Activated T-cell treated with anti-CD3 and anti-CD28 coated beads, Interleukin-2, amount 50 U/mL, for 1 hour (primary cell): ENCODE measurements around the gene INPP5K.
A peak's percentile ranks its signal among the peaks of the same experiment; 100 is the strongest.

Experiments
- DNase-seq: peaks from one replicate; pipeline ENCODE4 v3.0.0-alpha.2; 2020

INPP5K gene

GRCh38 chr17:1484676-1485422 lies 31.6 kb downstream of the INPP5K start:
- peak; percentile 63 for DNase-seq

GRCh38 chr17:1484060-1484535 lies 32.3 kb downstream of the INPP5K start:
- no peak for DNase-seq

- no peak for DNase-seq
Measured at GRCh38 chr17:1482680-1483079, 33.7 kb downstream of the INPP5K start.

- DNase-seq = no peak
Measured at GRCh38 chr17:1481736-1482135, 34.7 kb downstream of the INPP5K start.

GRCh38 chr17:1480747-1481465 lies 35.5 kb downstream of the INPP5K start:
- no peak for DNase-seq

- no peak for DNase-seq
Measured at GRCh38 chr17:1478418-1478817, 38.0 kb downstream of the INPP5K start.

GRCh38 chr17:1475321-1475854 lies 41.0 kb downstream of the INPP5K start:
- no peak for DNase-seq

GRCh38 chr17:1474402-1475189 lies 41.8 kb downstream of the INPP5K start:
- DNase-seq = no peak

- no peak for DNase-seq
Measured at GRCh38 chr17:1473841-1474240, 42.6 kb downstream of the INPP5K start.

GRCh38 chr17:1473170-1473569 lies 43.2 kb downstream of the INPP5K start:
- no peak for DNase-seq

- no peak for DNase-seq
Measured at GRCh38 chr17:1471911-1472821, 44.2 kb downstream of the INPP5K start.

GRCh38 chr17:1471490-1471889 lies 44.9 kb downstream of the INPP5K start:
- DNase-seq = no peak

- DNase-seq = no peak
Measured at GRCh38 chr17:1470755-1471462, 45.5 kb downstream of the INPP5K start.

- no peak for DNase-seq
Measured at GRCh38 chr17:1470071-1470754, 46.2 kb downstream of the INPP5K start.

GRCh38 chr17:1469231-1469852 lies 47.1 kb downstream of the INPP5K start:
- no peak for DNase-seq

- DNase-seq = peak; percentile 15
Measured at GRCh38 chr17:1467898-1468492, 48.4 kb downstream of the INPP5K start.

- DNase-seq = no peak
Measured at GRCh38 chr17:1467258-1467657, 49.2 kb downstream of the INPP5K start.

- DNase-seq = no peak
Measured at GRCh38 chr17:1464186-1464585, 52.2 kb downstream of the INPP5K start.

GRCh38 chr17:1462164-1463112 lies 54.0 kb downstream of the INPP5K start:
- DNase-seq = no peak
